ENCODE data around the gene B9D2. TPM values are rescaled to one million over a fixed set of nuclear protein-coding genes. Genes with fewer than 3 reads are reported as not detected.

Gene B9D2
- total and polyA plus RNA-seq, 2 of the 4 experiments (the other 2 are of a cell fraction): 6.1 to 9.7 TPM

DNA sequence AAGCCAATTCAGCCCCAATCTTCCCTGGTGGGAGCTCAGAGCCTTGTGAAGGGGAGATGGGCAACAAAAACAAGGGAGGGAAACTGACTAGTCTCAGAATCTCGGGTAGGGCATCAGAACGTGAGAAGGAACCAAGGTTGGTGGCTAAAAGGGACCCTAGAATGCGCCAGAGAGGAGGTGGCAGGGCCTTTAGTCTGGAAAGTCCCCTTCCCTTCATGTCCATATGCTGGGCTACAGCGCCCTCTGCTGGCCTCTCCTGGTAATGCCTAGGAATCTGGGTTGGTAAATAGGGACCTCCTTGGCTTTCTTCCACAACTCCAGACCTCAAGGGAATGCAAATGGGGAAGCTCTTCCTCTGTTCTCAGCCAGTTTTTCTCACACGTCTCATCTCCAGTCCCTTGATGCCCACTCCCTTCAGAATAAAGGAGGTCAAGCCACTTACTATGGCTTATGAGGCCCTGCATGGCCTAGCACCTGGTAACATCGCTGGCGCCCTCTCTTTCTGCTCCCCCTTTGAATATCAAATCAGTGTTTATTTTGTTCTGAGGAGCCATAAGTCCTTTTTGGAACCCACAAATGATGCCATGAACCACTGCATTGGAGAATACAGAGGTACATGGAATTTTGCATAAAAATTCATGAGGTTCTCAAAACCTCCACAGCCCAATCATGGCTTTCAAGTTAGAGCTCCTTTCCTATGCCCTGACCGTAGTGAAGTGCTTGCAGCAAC, 55.3 kb downstream of the B9D2 start:
- no peaks in the 10 kb centered on the region for H3K27me3 ChIP-seq (ENCODE audit: control insufficient read depth, insufficient read depth, low read length)
- ChIA-PET POLR2A (ENCODE audit: unreplicated experiment) (interaction anchor here (0.6 to 0.7 kb wide), 2 partner anchors 24 to 103 kb away, joined by 3 to 7 read pairs; no protein-coding TSS in a partner anchor), CTCF (interaction anchor here (0.6 to 1.8 kb wide), 10 partner anchors 10 to 124 kb away, joined by 3 to 8 read pairs (median 4); no protein-coding TSS in a partner anchor)
- DNase-seq (peak; percentile 86), ATAC-seq (ENCODE audit: low read depth) (peak; percentile 50)
- no peak overlapping the region for H2AFZ ChIP-seq (replicated peaks; ENCODE audit: low read length, poor library complexity)
- H4K20me1 ChIP-seq (ENCODE audit: insufficient read depth, low read length): peaks cover 22% of the 10 kb centered on the region; the same call in 1 of the 2 replicates
- H3K9me3 ChIP-seq (ENCODE audit: control insufficient read depth, insufficient read depth, low read length): no peaks in the 10 kb centered on the region
- dilution Hi-C loops (cut with HindIII; ENCODE audit: low sequenced_read_pairs, unreplicated experiment) (no loop called here), in situ Hi-C loops (cut with MboI; ENCODE audit: low sequenced_read_pairs) (no loop called here), intact Hi-C loops (cut with micrococcal nuclease) (loop anchor here (1.0 to 2.0 kb wide), 3 partner anchors 44 to 334 kb away; partner anchors contain the start of gene HNRNPUL1)
- H2BK5ac ChIP-seq (ENCODE audit: low read depth, low read length, poor library complexity, severe bottlenecking): peak overlapping the region; percentile 48
- peaks cover 49% of the 10 kb centered on the region for H3K36me3 ChIP-seq (ENCODE audit: control insufficient read depth, insufficient read depth, low read length)
- H2BK15ac ChIP-seq (ENCODE audit: low read depth, low read length): no peak overlapping the region
- peak overlapping the region; percentile 67; the same call in 1 of the 2 replicates for H3K23ac ChIP-seq (ENCODE audit: low read depth, low read length)
- H3K4ac ChIP-seq (ENCODE audit: low read depth, low read length): peak overlapping the region; percentile 100
- H3K18ac ChIP-seq (ENCODE audit: low read depth, low read length): no peak overlapping the region
- H4K91ac ChIP-seq (ENCODE audit: insufficient read depth, low read depth, low read length): peak overlapping the region; percentile 50; the same call in 1 of the 2 replicates
- H3K27ac ChIP-seq (ENCODE audit: insufficient read depth, low read length): peak overlapping the region; percentile 34
- no peak overlapping the region for H2BK120ac ChIP-seq (ENCODE audit: low read depth, low read length)
- 31% methylated on average over 2 of the region's 8 CpGs; no CpG with 5 or more reads in 1 of the 2 experiments for WGBS, 2 experiments (ENCODE audit: extremely low coverage in 2 of 2, insufficient read length in 1 of 2)
- H3K9ac ChIP-seq (ENCODE audit: low read depth, low read length): peak overlapping the region; percentile 100
- peak overlapping the region; percentile 49 for H2AK5ac ChIP-seq (ENCODE audit: low read depth, low read length)
- peak overlapping the region; percentile 88; the same call in 1 of the 2 replicates for H3K4me2 ChIP-seq (ENCODE audit: low read depth, low read length)
- peaks cover 14 to 51% of the 10 kb centered on the region in 2 experiments; a peak in 3 of 4 replicates for H3K79me1 ChIP-seq (ENCODE audit: low read depth in 1 of 2, low read length in 2 of 2)
- no peak overlapping the region for H3K4me3 ChIP-seq (ENCODE audit: insufficient read depth, low read depth, low read length)
- H2BK20ac ChIP-seq (ENCODE audit: low read depth, low read length): no peak overlapping the region
- H2AK9ac ChIP-seq (replicated peaks; ENCODE audit: low read depth, low read length, poor library complexity): peak overlapping the region; percentile 80
- 0 out of 2 replicates have a peak overlapping the region, but pooled peaks have one; percentile 31 for H4K5ac ChIP-seq (ENCODE audit: low read depth, low read length)
- no peak overlapping the region for H3K56ac ChIP-seq (ENCODE audit: extremely low read depth, insufficient read depth, low read length)
- peaks cover 7% of the 10 kb centered on the region for H3K4me1 ChIP-seq (ENCODE audit: control insufficient read depth, insufficient read depth, low read length)
- H4K8ac ChIP-seq (ENCODE audit: low read depth in 2 of 2, low read length in 2 of 2): peak overlapping the region; percentile 97 to 98; a peak in 3 of 4 replicates
- no TSS peak for BruUV-seq (replicated peaks)
- H3K14ac ChIP-seq (replicated peaks; ENCODE audit: low read depth, low read length): 0 out of 2 replicates have a peak overlapping the region, but pooled peaks have one; percentile 100
- no peaks in the 10 kb centered on the region; the same call in none of the 2 replicates for H3K9me1 ChIP-seq (ENCODE audit: insufficient read depth, low read length)
- no peak for TF ChIP-seq MAFK (IDR thresholded peaks at IDR 0.05; ENCODE audit: low read depth, low read length)
- no peak for TF ChIP-seq CHD1 (IDR thresholded peaks at IDR 0.05; ENCODE audit: low read depth, low read length)
- no peak for TF ChIP-seq BHLHE40 (IDR thresholded peaks at IDR 0.05; ENCODE audit: low read depth, low read length)
- TF ChIP-seq POLR2A (IDR thresholded peaks at IDR 0.05; ENCODE audit: low read depth, low read length): no peak; the same call in 1 of the 2 replicates
- TF ChIP-seq CTCF (conservative IDR thresholded peaks at IDR 0.05; ENCODE audit: low read depth, low read length): peak; percentile 97
- TF ChIP-seq USF2 (IDR thresholded peaks at IDR 0.05; ENCODE audit: low read depth, low read length): no peak
- TF ChIP-seq ELK1 (IDR thresholded peaks at IDR 0.05; ENCODE audit: borderline replicate concordance, low read depth, low read length): no peak
- TF ChIP-seq RCOR1 (IDR thresholded peaks at IDR 0.05; ENCODE audit: insufficient replicate concordance, low read length): no peak
- TF ChIP-seq RAD21 (IDR thresholded peaks at IDR 0.05; ENCODE audit: low read length): peak; percentile 90
- TF ChIP-seq CEBPB (IDR thresholded peaks at IDR 0.05; ENCODE audit: low read depth, low read length): peak; percentile 5; the same call in 1 of the 2 replicates
- no peak for TF ChIP-seq MXI1 (IDR thresholded peaks at IDR 0.05; ENCODE audit: borderline replicate concordance, low read depth, low read length)
- TF ChIP-seq RFX5 (IDR thresholded peaks at IDR 0.05; ENCODE audit: low read depth, low read length): no peak
- TF ChIP-seq MAZ (IDR thresholded peaks at IDR 0.05; ENCODE audit: borderline replicate concordance, low read depth, low read length): no peak

Measured in IMR-90 (cell line).